ENCODE measurements around the gene VRK3. TPM values are rescaled to one million over a fixed set of nuclear protein-coding genes. Genes with fewer than 3 reads are reported as not detected.

The VRK3 gene
- total RNA-seq, 2 donors from 2014 or later, result 43.5 to 48.9 TPM

DNA sequence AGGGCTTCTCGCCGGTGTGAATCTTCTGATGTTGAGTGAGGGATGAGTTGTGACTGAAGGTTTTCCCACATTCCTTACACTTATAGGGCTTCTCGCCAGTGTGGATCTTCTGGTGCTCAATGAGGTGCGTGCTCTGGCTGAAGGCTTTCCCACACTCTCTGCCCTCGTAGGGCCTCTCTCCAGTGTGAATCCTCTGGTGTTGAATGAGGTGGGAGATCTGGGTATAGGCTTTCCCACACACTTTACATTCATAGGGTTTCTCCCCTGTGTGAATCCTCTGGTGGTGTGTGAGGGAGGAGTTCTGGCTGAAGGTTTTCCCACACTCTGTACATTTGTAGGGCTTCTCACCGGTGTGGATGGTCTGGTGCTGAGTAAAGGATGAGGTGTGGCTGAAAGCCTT lies 33.9 kb upstream of the VRK3 start:
- H3K4me1 Mint-ChIP-seq, result no peaks in the 10 kb centered on the region
- no peak overlapping the region for H3K4me3 Mint-ChIP-seq
- Histone ChIP-seq H3K27ac (ENCODE audit: low read depth, low read length) (no peak overlapping the region), H3K36me3 (ENCODE audit: control insufficient read depth, insufficient read depth, low read length) (no peaks in the 10 kb centered on the region), H3K27me3 (ENCODE audit: control insufficient read depth, insufficient read depth, low read length, poor library complexity, severe bottlenecking) (no peaks in the 10 kb centered on the region), H3K9me3 (ENCODE audit: control insufficient read depth, low read length) (peaks cover 60% of the 10 kb centered on the region), H3K4me3 (ENCODE audit: low read length) (no peak overlapping the region), H3K9ac (ENCODE audit: extremely low read depth, low read length, poor library complexity, severe bottlenecking) (no peak overlapping the region), H3K4me1 (ENCODE audit: control insufficient read depth, insufficient read depth, low read length) (no peaks in the 10 kb centered on the region)
- 69% methylated on average over 5 of the region's 6 CpGs; no CpG with 5 or more reads in 1 of the 2 experiments for WGBS, 2 experiments (ENCODE audit: insufficient coverage in 1 of 2, insufficient read length in 1 of 2)
- no peak for DNase-seq
- peaks cover 84% of the 10 kb centered on the region for H3K9me3 Mint-ChIP-seq
- H3K36me3 Mint-ChIP-seq (ENCODE audit: low read depth), result no peaks in the 10 kb centered on the region
- no peaks in the 10 kb centered on the region for H3K27me3 Mint-ChIP-seq (ENCODE audit: insufficient read depth)
- no peak overlapping the region for H3K27ac Mint-ChIP-seq
- no peak for TF ChIP-seq CTCF (conservative IDR thresholded peaks at IDR 0.05)

DNA sequence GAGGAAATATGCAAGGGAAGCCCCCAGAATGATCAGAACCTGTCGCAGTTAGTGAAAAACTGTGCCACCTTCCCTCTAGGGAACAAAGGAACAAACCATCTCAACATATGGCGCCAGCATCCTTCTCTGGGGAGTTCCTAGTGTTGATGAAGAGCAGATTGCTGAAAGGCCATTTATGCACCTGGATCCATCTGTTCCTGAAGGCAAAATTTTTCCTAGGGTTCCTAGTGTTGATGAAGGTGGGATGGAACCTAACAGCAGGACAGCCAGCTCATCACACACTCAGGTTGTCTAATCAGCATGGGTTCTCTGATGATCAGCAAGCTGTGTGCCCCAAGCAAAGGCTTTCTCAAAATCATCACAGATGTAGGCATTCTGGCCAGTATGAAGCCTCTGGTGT lies 33.3 kb upstream of the VRK3 start:
- Mint-ChIP-seq H3K36me3 (ENCODE audit: low read depth) (no peaks in the 10 kb centered on the region), H3K27me3 (ENCODE audit: insufficient read depth) (no peaks in the 10 kb centered on the region), H3K9me3 (peaks cover 87% of the 10 kb centered on the region), H3K4me1 (no peaks in the 10 kb centered on the region), H3K27ac (no peak overlapping the region), H3K4me3 (no peak overlapping the region)
- peaks cover 62% of the 10 kb centered on the region for H3K9me3 ChIP-seq (ENCODE audit: control insufficient read depth, low read length)
- H3K36me3 ChIP-seq (ENCODE audit: control insufficient read depth, insufficient read depth, low read length), result no peaks in the 10 kb centered on the region
- no peaks in the 10 kb centered on the region for H3K27me3 ChIP-seq (ENCODE audit: control insufficient read depth, insufficient read depth, low read length, poor library complexity, severe bottlenecking)
- TF ChIP-seq CTCF (conservative IDR thresholded peaks at IDR 0.05), result no peak
- no peak for DNase-seq
- no peaks in the 10 kb centered on the region for H3K4me1 ChIP-seq (ENCODE audit: control insufficient read depth, insufficient read depth, low read length)
- H3K27ac ChIP-seq (ENCODE audit: low read depth, low read length), result no peak overlapping the region
- WGBS, 2 experiments (ENCODE audit: insufficient coverage in 1 of 2, insufficient read length in 1 of 2), result 58% methylated on average over 2 of the region's 2 CpGs; no CpG with 5 or more reads in 1 of the 2 experiments
- no peak overlapping the region for H3K9ac ChIP-seq (ENCODE audit: extremely low read depth, low read length, poor library complexity, severe bottlenecking)
- no peak overlapping the region for H3K4me3 ChIP-seq (ENCODE audit: low read length)

- H3K27me3 Mint-ChIP-seq (ENCODE audit: insufficient read depth), result peaks cover 5% of the 10 kb centered on the region
- H3K36me3 Mint-ChIP-seq (ENCODE audit: low read depth), result peaks cover 10% of the 10 kb centered on the region
- H3K9ac ChIP-seq (ENCODE audit: extremely low read depth, low read length, poor library complexity, severe bottlenecking), result no peak overlapping the region
- 70 to 75% methylated on average over 2 of the region's 4 CpGs for WGBS, 2 experiments (ENCODE audit: insufficient coverage in 1 of 2, insufficient read length in 1 of 2)
- H3K27me3 ChIP-seq (ENCODE audit: control insufficient read depth, insufficient read depth, low read length, poor library complexity, severe bottlenecking), result no peaks in the 10 kb centered on the region
- H3K4me3 Mint-ChIP-seq, result no peak overlapping the region
- no peak overlapping the region for H3K4me3 ChIP-seq (ENCODE audit: low read length)
- H3K27ac Mint-ChIP-seq, result no peak overlapping the region
- H3K9me3 ChIP-seq (ENCODE audit: control insufficient read depth, low read length), result peaks cover 39% of the 10 kb centered on the region
- H3K9me3 Mint-ChIP-seq, result peaks cover 86% of the 10 kb centered on the region
- TF ChIP-seq CTCF (conservative IDR thresholded peaks at IDR 0.05), result no peak
- no peaks in the 10 kb centered on the region for H3K4me1 Mint-ChIP-seq
- no peak for DNase-seq
- H3K27ac ChIP-seq (ENCODE audit: low read depth, low read length), result no peak overlapping the region
- H3K36me3 ChIP-seq (ENCODE audit: control insufficient read depth, insufficient read depth, low read length), result peaks cover 5% of the 10 kb centered on the region
- H3K4me1 ChIP-seq (ENCODE audit: control insufficient read depth, insufficient read depth, low read length), result no peaks in the 10 kb centered on the region
These were observed 27.9 kb upstream of the VRK3 start for GRCh38 chr19:50053119-50053518.
